IMR-90 (cell line): Measurements from ENCODE around the gene PHF21A. TPM values are rescaled to one million over a fixed set of nuclear protein-coding genes. Genes with fewer than 3 reads are reported as not detected.

Experiments
- ATAC-seq: fragments of 200-7000 bp; cut with Tn5 transposase; 2 replicates; pipeline ENCODE4 v1.9.1; 2020; ENCODE audit warnings: low read depth, mild to moderate bottlenecking, moderate library complexity
- BruUV-seq: library from RNA; stranded (reverse); fragments of 400-500 nt; replicated peaks from 2 replicates; lab custom pipeline; 2021; lab: Mats Ljungman, UMichigan
- CTCF ChIA-PET: fragments of 300-600 bp; formaldehyde crosslinking; extraction: SDS; loops from one replicate; lab custom pipeline; 2021; ENCODE audit warnings: antibody characterized with exemption; lab: Yijun Ruan, JAX
- POLR2A ChIA-PET: fragments of 300-600 bp; sonication (Branson Sonifier 250); formaldehyde crosslinking; loops from one replicate; lab custom pipeline; 2022; ENCODE audit warnings: antibody characterized with exemption; ENCODE audit not compliant: unreplicated experiment; lab: Charles Lee
- DNase-seq: peaks from one replicate; pipeline ENCODE4 v3.0.0; 2013
- H2AFZ ChIP-seq: replicated peaks from 2 replicates; pipeline ENCODE3; 2013; ENCODE audit warnings: low read length, mild to moderate bottlenecking; ENCODE audit not compliant: poor library complexity
- H2AK5ac ChIP-seq: 2 replicates; pipeline ENCODE4 v1.6.1; 2013; ENCODE audit warnings: low read depth, low read length, inconsistent platforms
- H2AK9ac ChIP-seq: replicated peaks from 2 replicates; pipeline ENCODE3; 2013; ENCODE audit warnings: mild to moderate bottlenecking, low read depth, low read length, moderate library complexity; ENCODE audit not compliant: poor library complexity
- H2BK120ac ChIP-seq: 2 replicates; pipeline ENCODE4 v1.6.1; 2013; ENCODE audit warnings: low read depth, low read length, inconsistent platforms
- H2BK15ac ChIP-seq: 3 replicates; pipeline ENCODE4 v1.6.1; 2013; ENCODE audit warnings: low read depth, low read length, inconsistent platforms
- H2BK20ac ChIP-seq: 2 replicates; pipeline ENCODE4 v1.6.1; 2013; ENCODE audit warnings: low read depth, mild to moderate bottlenecking, inconsistent platforms, low read length, moderate library complexity
- H2BK5ac ChIP-seq: 2 replicates; pipeline ENCODE4 v1.6.1; 2013; ENCODE audit warnings: mild to moderate bottlenecking, low read depth, low read length, inconsistent platforms; ENCODE audit not compliant: poor library complexity, severe bottlenecking
- H3K14ac ChIP-seq: replicated peaks from 2 replicates; pipeline ENCODE4 v1.6.1; 2013; ENCODE audit warnings: low read depth, low read length, inconsistent platforms
- H3K18ac ChIP-seq: 2 replicates; pipeline ENCODE4 v1.6.1; 2013; ENCODE audit warnings: low read depth, low read length, control low read depth
- H3K23ac ChIP-seq: 2 replicates; pipeline ENCODE4 v1.6.1; 2013; ENCODE audit warnings: low read depth, low read length, inconsistent platforms
- H3K27ac ChIP-seq: 2 replicates; pipeline ENCODE4 v1.5.1; 2013; ENCODE audit warnings: mild to moderate bottlenecking, control low read depth, low read length; ENCODE audit not compliant: insufficient read depth
- H3K27me3 ChIP-seq: 2 replicates; pipeline ENCODE4 v1.6.1; 2013; ENCODE audit warnings: low read length; ENCODE audit not compliant: control insufficient read depth, insufficient read depth
- H3K36me3 ChIP-seq: 2 replicates; pipeline ENCODE4 v1.6.1; 2013; ENCODE audit warnings: low read length, mixed read lengths; ENCODE audit not compliant: control insufficient read depth, insufficient read depth
- H3K4ac ChIP-seq: 2 replicates; pipeline ENCODE4 v1.6.1; 2013; ENCODE audit warnings: low read depth, low read length, inconsistent platforms
- H3K4me1 ChIP-seq: 2 replicates; pipeline ENCODE4 v1.6.1; 2013; ENCODE audit warnings: low read length, mixed read lengths; ENCODE audit not compliant: control insufficient read depth, insufficient read depth
- H3K4me2 ChIP-seq: 2 replicates; pipeline ENCODE4 v1.6.1; 2013; ENCODE audit warnings: low read depth, mild to moderate bottlenecking, control low read depth, low read length, moderate library complexity
- H3K4me3 ChIP-seq: 2 replicates; pipeline ENCODE4 v1.5.1; 2013; ENCODE audit warnings: low read depth, mild to moderate bottlenecking, control low read depth, low read length, moderate library complexity; ENCODE audit not compliant: insufficient read depth
- H3K56ac ChIP-seq: 2 replicates; pipeline ENCODE4 v1.6.1; 2013; ENCODE audit warnings: low read length, inconsistent platforms; ENCODE audit not compliant: insufficient read depth; ENCODE audit errors: extremely low read depth
- H3K79me1 ChIP-seq, 2 experiments: 2 replicates each; pipeline ENCODE4 v1.6.1; 2013; ENCODE audit warnings: low read length in 2 of 2, inconsistent platforms in 1 of 2, low read depth in 1 of 2
- H3K9ac ChIP-seq: 2 replicates; pipeline ENCODE4 v1.6.1; 2013; ENCODE audit warnings: low read depth, low read length, control low read depth
- H3K9me1 ChIP-seq: 2 replicates; pipeline ENCODE4 v1.6.1; 2013; ENCODE audit warnings: low read length, inconsistent platforms; ENCODE audit not compliant: insufficient read depth
- H3K9me3 ChIP-seq: 2 replicates; pipeline ENCODE4 v1.6.1; 2013; ENCODE audit warnings: low read length; ENCODE audit not compliant: control insufficient read depth, insufficient read depth
- H4K20me1 ChIP-seq: 2 replicates; pipeline ENCODE4 v1.6.1; 2013; ENCODE audit warnings: low read length, inconsistent platforms; ENCODE audit not compliant: insufficient read depth
- H4K5ac ChIP-seq: 2 replicates; pipeline ENCODE4 v1.6.1; 2013; ENCODE audit warnings: mild to moderate bottlenecking, low read depth, low read length, control low read depth
- H4K8ac ChIP-seq, 2 experiments: 2 replicates each; pipeline ENCODE4 v1.6.1; 2013; ENCODE audit warnings: low read depth in 2 of 2, low read length in 2 of 2, control low read depth in 1 of 2, inconsistent platforms in 1 of 2
- H4K91ac ChIP-seq: 2 replicates; pipeline ENCODE4 v1.6.1; 2013; ENCODE audit warnings: low read depth, low read length, inconsistent platforms; ENCODE audit not compliant: insufficient read depth
- BHLHE40 ChIP-seq: fragments of 150-350 bp; IDR thresholded peaks from 2 replicates; pipeline ENCODE4 v1.6.1; 2016; ENCODE audit warnings: mild to moderate bottlenecking, low read depth, low read length
- CEBPB ChIP-seq: IDR thresholded peaks from 2 replicates; pipeline ENCODE4 v1.6.1; 2012; ENCODE audit warnings: low read depth, low read length, improper control_type of control experiment
- FOS ChIP-seq: fragments of 150-350 bp; IDR thresholded peaks from 2 replicates; pipeline ENCODE4 v1.6.1; 2016; ENCODE audit warnings: low read depth, low read length
- MAFK ChIP-seq: IDR thresholded peaks from 2 replicates; pipeline ENCODE4 v1.6.1; 2012; ENCODE audit warnings: low read depth, low read length, improper control_type of control experiment
- MAZ ChIP-seq: IDR thresholded peaks from 2 replicates; pipeline ENCODE4 v1.6.1; 2012; ENCODE audit warnings: low read depth, mild to moderate bottlenecking, low read length, improper control_type of control experiment, moderate library complexity, borderline replicate concordance
- MXI1 ChIP-seq: IDR thresholded peaks from 2 replicates; pipeline ENCODE4 v1.6.1; 2012; ENCODE audit warnings: low read depth, mild to moderate bottlenecking, low read length, moderate library complexity, borderline replicate concordance
- POLR2A ChIP-seq: IDR thresholded peaks from 2 replicates; pipeline ENCODE4 v1.6.1; 2012; ENCODE audit warnings: mild to moderate bottlenecking, low read depth, low read length
- RAD21 ChIP-seq: IDR thresholded peaks from 2 replicates; pipeline ENCODE4 v1.6.1; 2012; ENCODE audit warnings: low read length, improper control_type of control experiment
- RFX5 ChIP-seq: IDR thresholded peaks from 2 replicates; pipeline ENCODE4 v1.8.0; 2012; ENCODE audit warnings: low read depth, mild to moderate bottlenecking, low read length, moderate library complexity
- WGBS, 2 experiments: methylation state at CpG; one replicate each; pipeline versions ENCODE4 v1.1.5 to v1.1.7; 2013; ENCODE audit warnings: missing lambda C conversion rate in 2 of 2; ENCODE audit not compliant: insufficient read length in 1 of 2; ENCODE audit errors: extremely low coverage in 2 of 2; 5-methylcytosine and 5-hydroxymethylcytosine counted together
- dilution Hi-C: fragments of 300-500 bp; cut with HindIII; formaldehyde crosslinking; loops from one replicate; pipeline ENCODE4 v1.14.3; 2018; ENCODE audit warnings: low sequenced_read_pairs; ENCODE audit not compliant: unreplicated experiment
- in situ Hi-C: fragments of 300-500 bp; cut with MboI; formaldehyde crosslinking; loops from 3 replicates; pipeline ENCODE4 v1.14.3; 2019; ENCODE audit warnings: low sequenced_read_pairs, inconsistent platforms, mixed read lengths
- intact Hi-C: fragments of 100-400 bp; cut with micrococcal nuclease; formaldehyde crosslinking; loops from 2 replicates; pipeline ENCODE4 v1.10.0; 2022
- polyA plus RNA-seq, 3 experiments: library from polyadenylated mRNA; depleted of rRNA; stranded (reverse); fragments of >200 nt; gene quantifications; 2 replicates each; pipeline ENCODE4 v1.2.3, GENCODE V29; 2012; ENCODE audit warnings: low replicate concordance in 1 of 3
- total RNA-seq: library from RNA; depleted of rRNA; stranded (reverse); fragments of >200 nt; gene quantifications from 2 replicates; pipeline ENCODE4 v1.2.3, GENCODE V29; 2012

PHF21A gene
- total and polyA plus RNA-seq, 2 of the 4 experiments (the other 2 are of a cell fraction): 9.0 to 20.6 TPM

DNA sequence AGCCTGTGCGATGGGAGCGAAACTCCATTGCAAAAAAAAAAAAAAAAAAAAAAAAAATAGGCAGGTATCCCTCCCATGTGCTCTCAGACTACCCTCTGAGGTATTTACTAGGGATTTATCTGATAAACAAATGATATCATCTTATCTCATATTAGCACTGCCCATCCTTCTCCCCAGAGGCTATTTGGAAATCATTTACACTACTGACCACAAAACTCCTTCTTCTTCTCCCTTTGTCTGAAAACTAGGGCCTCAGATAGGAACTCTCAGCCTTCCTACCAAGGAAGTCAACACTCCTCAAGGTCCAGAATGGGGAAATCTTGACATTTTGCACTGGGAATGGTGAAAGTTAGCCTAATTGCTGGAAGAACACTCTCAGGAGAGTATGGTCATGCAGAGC lies 152.4 kb downstream of the PHF21A start:
- no peak overlapping the region for H2AK5ac ChIP-seq

More for the DNA sequence above, 152.4 kb downstream of the PHF21A start:
- H3K4me2 ChIP-seq: no peak overlapping the region
- no peak overlapping the region for H2AFZ ChIP-seq
- no peaks in the 10 kb centered on the region for H3K9me1 ChIP-seq
- H4K20me1 ChIP-seq: 0 out of 2 replicates have a peak, but pooled peaks cover 4% of the 10 kb centered on the region
- H2BK15ac ChIP-seq: no peak overlapping the region
- H4K5ac ChIP-seq: no peak overlapping the region
- peaks cover 2% of the 10 kb centered on the region; the same call in 1 of the 2 replicates for H3K4me1 ChIP-seq
- no peak for ATAC-seq
- DNase-seq: no peak
- H2BK120ac ChIP-seq: no peak overlapping the region
- dilution Hi-C loops: no loop called here
- H2AK9ac ChIP-seq: no peak overlapping the region
- no peak for TF ChIP-seq CEBPB
- TF ChIP-seq MXI1: no peak
- no peak for TF ChIP-seq POLR2A
- TF ChIP-seq FOS: no peak
- TF ChIP-seq RAD21: no peak
- no peak for TF ChIP-seq BHLHE40
- TF ChIP-seq MAFK: no peak
- no peak for TF ChIP-seq RFX5
- no peak for TF ChIP-seq MAZ
- H3K27me3 ChIP-seq: no peaks in the 10 kb centered on the region
- H2BK20ac ChIP-seq: no peak overlapping the region
- H3K9ac ChIP-seq: no peak overlapping the region
- WGBS, 2 experiments: no CpG with 5 or more reads among the region's 2 CpGs
- H3K23ac ChIP-seq: peak overlapping the region; percentile 50; the same call in 1 of the 2 replicates
- 0 out of 2 replicates have a peak overlapping the region, but pooled peaks have one; percentile 4 for H3K14ac ChIP-seq
- in situ Hi-C loops: no loop called here
- BruUV-seq: no TSS peak
- POLR2A ChIA-PET: no interaction called here
- no peaks in the 10 kb centered on the region for H3K79me1 ChIP-seq
- no peak overlapping the region for H3K56ac ChIP-seq
- H2BK5ac ChIP-seq: no peak overlapping the region
- H4K91ac ChIP-seq: no peak overlapping the region
- no peak overlapping the region for H3K4me3 ChIP-seq
- H3K27ac ChIP-seq: no peak overlapping the region
- no peaks in the 10 kb centered on the region for H3K9me3 ChIP-seq
- no peak overlapping the region for H3K4ac ChIP-seq
- no peak overlapping the region for H3K18ac ChIP-seq
- peaks cover 31% of the 10 kb centered on the region for H3K36me3 ChIP-seq
- intact Hi-C loops: loop anchor here (5.0 kb wide), 2 partner anchors 148 to 338 kb away; no protein-coding TSS in a partner anchor
- H4K8ac ChIP-seq: no peak overlapping the region
- CTCF ChIA-PET: interaction anchor here (1.4 kb wide), 1 partner anchor 38 kb away, joined by 5 read pairs; no protein-coding TSS in a partner anchor
